ENCODE results near the gene TTC1.

Gene TTC1

GRCh38 chr5:160082614-160083500 lies 73.9 kb downstream of the TTC1 start:
- TF ChIP-seq EZH2phosphoT487 (IDR thresholded peaks at IDR 0.05; ENCODE audit: borderline replicate concordance, low read length) = no peak
- no peak for TF ChIP-seq CTCF (IDR thresholded peaks at IDR 0.05; ENCODE audit: low read depth, low read length, poor library complexity, severe bottlenecking)
- Histone ChIP-seq H3K4me2 (ENCODE audit: low read length) (no peak overlapping the region), H4K20me1 (ENCODE audit: control insufficient read depth, insufficient read depth, low read depth, low read length) (no peaks in the 10 kb centered on the region), H3K27me3 (ENCODE audit: control insufficient read depth, low read length) (no peaks in the 10 kb centered on the region), H3K4me1 (ENCODE audit: control insufficient read depth, low read length) (0 out of 2 replicates have a peak, but pooled peaks cover 3% of the 10 kb centered on the region), H3F3A (ENCODE audit: control insufficient read depth, insufficient read depth) (no peaks in the 10 kb centered on the region; the same call in 1 of the 2 replicates), H3K9me3 (ENCODE audit: control insufficient read depth, insufficient read depth, low read length) (no peaks in the 10 kb centered on the region), H3K4me3 (ENCODE audit: low read length) (no peak overlapping the region), H3K79me2 (ENCODE audit: control insufficient read depth, low read length) (no peaks in the 10 kb centered on the region), H3K36me3 (ENCODE audit: control insufficient read depth, low read length) (peaks cover 10% of the 10 kb centered on the region; the same call in 1 of the 2 replicates), H3K27ac (ENCODE audit: low read depth, low read length) (no peak overlapping the region), H3K9me2 (replicated peaks; ENCODE audit: control insufficient read depth, low read length) (no peaks in the 10 kb centered on the region)

- TF ChIP-seq EZH2phosphoT487 (IDR thresholded peaks at IDR 0.05; ENCODE audit: borderline replicate concordance, low read length) (no peak), CTCF (IDR thresholded peaks at IDR 0.05; ENCODE audit: low read depth, low read length, poor library complexity, severe bottlenecking) (no peak)
- no peaks in the 10 kb centered on the region for H3K27me3 ChIP-seq (ENCODE audit: control insufficient read depth, low read length)
- 0 out of 2 replicates have a peak, but pooled peaks cover 3% of the 10 kb centered on the region for H3K4me1 ChIP-seq (ENCODE audit: control insufficient read depth, low read length)
- peaks cover 5% of the 10 kb centered on the region; the same call in 1 of the 2 replicates for H3K36me3 ChIP-seq (ENCODE audit: control insufficient read depth, low read length)
- no peak overlapping the region for H3K4me2 ChIP-seq (ENCODE audit: low read length)
- H3F3A ChIP-seq (ENCODE audit: control insufficient read depth, insufficient read depth) = no peaks in the 10 kb centered on the region; the same call in 1 of the 2 replicates
- H3K4me3 ChIP-seq (ENCODE audit: low read length) = no peak overlapping the region
- H3K27ac ChIP-seq (ENCODE audit: low read depth, low read length) = no peak overlapping the region
- H3K9me3 ChIP-seq (ENCODE audit: control insufficient read depth, insufficient read depth, low read length) = no peaks in the 10 kb centered on the region
- no peaks in the 10 kb centered on the region for H3K79me2 ChIP-seq (ENCODE audit: control insufficient read depth, low read length)
- no peaks in the 10 kb centered on the region for H3K9me2 ChIP-seq (replicated peaks; ENCODE audit: control insufficient read depth, low read length)
- H4K20me1 ChIP-seq (ENCODE audit: control insufficient read depth, insufficient read depth, low read depth, low read length) = no peaks in the 10 kb centered on the region
Measured at GRCh38 chr5:160083501-160083900, 74.6 kb downstream of the TTC1 start.

- Histone ChIP-seq H3K9me2 (replicated peaks; ENCODE audit: control insufficient read depth, low read length) (no peaks in the 10 kb centered on the region), H3K27ac (ENCODE audit: low read depth, low read length) (no peak overlapping the region), H4K20me1 (ENCODE audit: control insufficient read depth, insufficient read depth, low read depth, low read length) (no peaks in the 10 kb centered on the region), H3K4me1 (ENCODE audit: control insufficient read depth, low read length) (0 out of 2 replicates have a peak, but pooled peaks cover 3% of the 10 kb centered on the region), H3K4me3 (ENCODE audit: low read length) (no peak overlapping the region), H3K4me2 (ENCODE audit: low read length) (no peak overlapping the region), H3F3A (ENCODE audit: control insufficient read depth, insufficient read depth) (no peaks in the 10 kb centered on the region; the same call in 1 of the 2 replicates), H3K9me3 (ENCODE audit: control insufficient read depth, insufficient read depth, low read length) (no peaks in the 10 kb centered on the region), H3K36me3 (ENCODE audit: control insufficient read depth, low read length) (peaks cover 4% of the 10 kb centered on the region; the same call in 1 of the 2 replicates), H3K79me2 (ENCODE audit: control insufficient read depth, low read length) (no peaks in the 10 kb centered on the region), H3K27me3 (ENCODE audit: control insufficient read depth, low read length) (no peaks in the 10 kb centered on the region)
- TF ChIP-seq EZH2phosphoT487 (IDR thresholded peaks at IDR 0.05; ENCODE audit: borderline replicate concordance, low read length) = no peak
- TF ChIP-seq CTCF (IDR thresholded peaks at IDR 0.05; ENCODE audit: low read depth, low read length, poor library complexity, severe bottlenecking) = no peak
Measured at GRCh38 chr5:160084144-160084543, 75.2 kb downstream of the TTC1 start.

Measured in DOHH2 (cell line).